Measurements from ENCODE around the gene SETD1A. TPM values are rescaled to one million over a fixed set of nuclear protein-coding genes. Genes with fewer than 3 reads are reported as not detected.
"Not testable (repeated sequence)": the region's sequence is repeated elsewhere in the genome, so short reads cannot be mapped to it uniquely, and the experiment has no call there.

SETD1A gene
- total RNA-seq, 1 donor from 2014 or later = 25.9 TPM

GRCh38 chr16:31008551-31008950 lies 51.0 kb downstream of the SETD1A start:
- intact Hi-C loops (cut with micrococcal nuclease) = no loop called here

GRCh38 chr16:31009120-31009519 lies 51.6 kb downstream of the SETD1A start:
- intact Hi-C loops (cut with micrococcal nuclease) = no loop called here

- intact Hi-C loops (cut with micrococcal nuclease) = loop anchor here (1.0 kb wide), 1 partner anchor 13 kb away; no protein-coding TSS in a partner anchor
Observed at GRCh38 chr16:31009894-31010584, 52.5 kb downstream of the SETD1A start.

- intact Hi-C loops (cut with micrococcal nuclease) = loop anchor here (1.0 kb wide), 1 partner anchor 13 kb away; no protein-coding TSS in a partner anchor
Observed at GRCh38 chr16:31010585-31011325, 53.2 kb downstream of the SETD1A start, which contains the start of gene STX1B. TSS of gene STX1B (minus strand) at chr16:31010638. CDS start at chr16:31010396, 242 bp downstream.

- intact Hi-C loops (cut with micrococcal nuclease) = not testable (repeated sequence)
Observed at GRCh38 chr16:31011815-31012214, 54.3 kb downstream of the SETD1A start.

- intact Hi-C loops (cut with micrococcal nuclease) = not testable (repeated sequence)
Observed at GRCh38 chr16:31013292-31013691, 55.7 kb downstream of the SETD1A start.

GRCh38 chr16:31016018-31016417 lies 58.5 kb downstream of the SETD1A start:
- intact Hi-C loops (cut with micrococcal nuclease) = no loop called here

- intact Hi-C loops (cut with micrococcal nuclease) = not testable (repeated sequence)
Observed at GRCh38 chr16:31017756-31018155, 60.2 kb downstream of the SETD1A start.

GRCh38 chr16:31020536-31020935 lies 63.0 kb downstream of the SETD1A start:
- intact Hi-C loops (cut with micrococcal nuclease) = no loop called here

GRCh38 chr16:31022544-31023251 lies 65.1 kb downstream of the SETD1A start:
- intact Hi-C loops (cut with micrococcal nuclease) = no loop called here

GRCh38 chr16:31023252-31023602 lies 65.7 kb downstream of the SETD1A start:
- intact Hi-C loops (cut with micrococcal nuclease) = no loop called here

- intact Hi-C loops (cut with micrococcal nuclease) = no loop called here
Observed at GRCh38 chr16:31023627-31024226, 66.2 kb downstream of the SETD1A start.

- intact Hi-C loops (cut with micrococcal nuclease) = no loop called here
Observed at GRCh38 chr16:31025339-31025738, 67.8 kb downstream of the SETD1A start.

- intact Hi-C loops (cut with micrococcal nuclease) = no loop called here
Observed at GRCh38 chr16:31029272-31029671, 71.7 kb downstream of the SETD1A start.

- intact Hi-C loops (cut with micrococcal nuclease) = loop anchor here (5.0 kb wide), 2 partner anchors 269 to 326 kb away; partner anchors contain the start of genes CFAP119, ITGAX and RNF40
Observed at GRCh38 chr16:31031276-31031675, 73.7 kb downstream of the SETD1A start.

GRCh38 chr16:31032736-31033708 lies 75.5 kb downstream of the SETD1A start, which contains the start of gene STX4:
TSS of gene STX4 (plus strand) at chr16:31033558. CDS start at chr16:31033806, 248 bp downstream.
- intact Hi-C loops (cut with micrococcal nuclease) = loop anchor here (1.0 to 5.0 kb wide), 12 partner anchors 36 to 836 kb away; partner anchors contain the start of genes ARMC5, CFAP119, HSD3B7 and ITGAX

- intact Hi-C loops (cut with micrococcal nuclease) = loop anchor here (1.0 to 5.0 kb wide), 14 partner anchors 37 to 835 kb away; partner anchors contain the start of genes ARMC5, CFAP119, HSD3B7 and ITGAX
Observed at GRCh38 chr16:31033709-31034492, 76.3 kb downstream of the SETD1A start.
